ENCODE data around the gene CNST. TPM values are rescaled to one million over a fixed set of nuclear protein-coding genes. Genes with fewer than 3 reads are reported as not detected.

Gene CNST
- polyA plus RNA-seq, 1 donor (not counting 4 experiments of a cell fraction or from before 2014, with no cell fraction given): 9.8 TPM

DNA sequence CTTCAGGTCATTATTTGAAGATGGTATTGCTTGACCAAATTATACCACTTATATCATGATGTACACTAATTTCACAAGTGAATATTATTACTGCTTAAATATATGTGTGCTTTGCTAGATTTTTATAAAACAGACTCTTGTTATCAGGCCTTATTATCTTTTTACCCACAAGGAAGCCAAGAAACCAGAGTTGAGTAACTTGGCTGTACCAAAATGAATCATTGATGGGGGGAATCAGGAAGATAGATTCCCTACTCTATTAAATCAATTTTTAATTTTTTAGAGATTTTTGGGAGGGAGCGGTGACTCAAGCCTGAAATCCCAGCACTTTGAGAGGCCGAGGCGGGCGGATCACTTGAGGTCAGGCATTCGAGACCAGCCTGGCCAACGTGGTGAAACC is 141.9 kb downstream of the CNST start:
- no peaks in the 10 kb centered on the region for H3K27me3 ChIP-seq (ENCODE audit: control insufficient read depth, extremely low read depth, insufficient read depth, low read length)
- H3K36me3 ChIP-seq (ENCODE audit: control insufficient read depth in 2 of 2, extremely low read depth in 1 of 2, insufficient read depth in 2 of 2, low read length in 2 of 2): no peaks in the 10 kb centered on the region
- H3K4me2 ChIP-seq (ENCODE audit: control insufficient read depth, extremely low read depth, insufficient read depth, low read depth, low read length): no peak overlapping the region
- no peak for TF ChIP-seq EZH2 (IDR thresholded peaks at IDR 0.05; ENCODE audit: low read length)
- TF ChIP-seq, protein P1, sequence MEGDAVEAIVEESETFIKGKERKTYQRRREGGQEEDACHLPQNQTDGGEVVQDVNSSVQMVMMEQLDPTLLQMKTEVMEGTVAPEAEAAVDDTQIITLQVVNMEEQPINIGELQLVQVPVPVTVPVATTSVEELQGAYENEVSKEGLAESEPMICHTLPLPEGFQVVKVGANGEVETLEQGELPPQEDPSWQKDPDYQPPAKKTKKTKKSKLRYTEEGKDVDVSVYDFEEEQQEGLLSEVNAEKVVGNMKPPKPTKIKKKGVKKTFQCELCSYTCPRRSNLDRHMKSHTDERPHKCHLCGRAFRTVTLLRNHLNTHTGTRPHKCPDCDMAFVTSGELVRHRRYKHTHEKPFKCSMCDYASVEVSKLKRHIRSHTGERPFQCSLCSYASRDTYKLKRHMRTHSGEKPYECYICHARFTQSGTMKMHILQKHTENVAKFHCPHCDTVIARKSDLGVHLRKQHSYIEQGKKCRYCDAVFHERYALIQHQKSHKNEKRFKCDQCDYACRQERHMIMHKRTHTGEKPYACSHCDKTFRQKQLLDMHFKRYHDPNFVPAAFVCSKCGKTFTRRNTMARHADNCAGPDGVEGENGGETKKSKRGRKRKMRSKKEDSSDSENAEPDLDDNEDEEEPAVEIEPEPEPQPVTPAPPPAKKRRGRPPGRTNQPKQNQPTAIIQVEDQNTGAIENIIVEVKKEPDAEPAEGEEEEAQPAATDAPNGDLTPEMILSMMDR (optimal IDR thresholded peaks at IDR 0.05 in 1 of 3, IDR thresholded peaks at IDR 0.05 in 1 of 3, conservative IDR thresholded peaks at IDR 0.05 in 1 of 3; ENCODE audit: extremely low read depth in 1 of 3, insufficient read depth in 2 of 3, low read length in 3 of 3): no peak
- no peak overlapping the region for H3K9ac ChIP-seq (ENCODE audit: control insufficient read depth, extremely low read depth, insufficient read depth, low read length)
- no peak for DNase-seq (ENCODE audit: low read depth, low spot score)
- peaks cover 2% of the 10 kb centered on the region for H3K9me3 ChIP-seq (ENCODE audit: control insufficient read depth, low read depth, low read length)
- H3K27ac ChIP-seq (ENCODE audit: control insufficient read depth, insufficient read depth, low read length): no peak overlapping the region
- dilution Hi-C loops (cut with MboI; ENCODE audit: extremely low pct_ligation_motif_present, low sequenced_read_pairs): no loop called here
- H4K20me1 ChIP-seq (ENCODE audit: control insufficient read depth, extremely low read depth, insufficient read depth, low read length): no peaks in the 10 kb centered on the region
- no peak overlapping the region for H3K4me3 ChIP-seq (ENCODE audit: control insufficient read depth in 2 of 3, extremely low read depth in 1 of 3, insufficient read depth in 2 of 3, low read depth in 1 of 3, low read length in 3 of 3)
- H3K9me1 ChIP-seq (ENCODE audit: control insufficient read depth, extremely low read depth, insufficient read depth, low read length): no peaks in the 10 kb centered on the region
- H3K4me1 ChIP-seq (ENCODE audit: control insufficient read depth, extremely low read depth, insufficient read depth, low read length): peaks cover 3% of the 10 kb centered on the region
- H2AFZ ChIP-seq (ENCODE audit: control insufficient read depth, low read length): no peak overlapping the region
- H3K79me2 ChIP-seq (ENCODE audit: control insufficient read depth, insufficient read depth, low read length): no peaks in the 10 kb centered on the region
- FAIRE-seq: no peak

DNA sequence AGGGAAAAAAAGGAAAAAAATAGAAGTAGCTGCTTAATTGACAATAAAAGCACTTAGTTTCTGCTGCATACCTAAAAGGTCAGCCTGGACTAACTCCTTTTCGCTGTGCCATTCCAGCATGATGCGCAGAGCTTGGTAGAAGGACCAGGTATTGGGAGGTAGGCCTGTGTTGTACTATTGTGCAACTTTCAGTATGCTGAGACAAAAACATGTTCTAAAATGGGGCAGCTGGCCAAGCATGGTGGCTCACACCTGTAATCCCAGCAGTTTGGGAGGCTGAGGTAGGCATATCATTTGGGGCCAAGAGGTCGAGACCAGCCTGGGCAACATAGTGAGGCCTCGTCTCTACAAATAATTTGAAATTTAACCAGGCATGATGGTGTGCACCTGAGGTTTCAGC is 142.9 kb downstream of the CNST start:
- H2AFZ ChIP-seq (ENCODE audit: control insufficient read depth, low read length): no peak overlapping the region
- dilution Hi-C loops (cut with MboI; ENCODE audit: extremely low pct_ligation_motif_present, low sequenced_read_pairs): no loop called here
- H3K27me3 ChIP-seq (ENCODE audit: control insufficient read depth, extremely low read depth, insufficient read depth, low read length): no peaks in the 10 kb centered on the region
- peaks cover 3% of the 10 kb centered on the region for H3K4me1 ChIP-seq (ENCODE audit: control insufficient read depth, extremely low read depth, insufficient read depth, low read length)
- H3K9me1 ChIP-seq (ENCODE audit: control insufficient read depth, extremely low read depth, insufficient read depth, low read length): no peaks in the 10 kb centered on the region
- H3K36me3 ChIP-seq (ENCODE audit: control insufficient read depth in 2 of 2, extremely low read depth in 1 of 2, insufficient read depth in 2 of 2, low read length in 2 of 2): no peaks in the 10 kb centered on the region
- DNase-seq (ENCODE audit: low read depth, low spot score) (no peak), FAIRE-seq (no peak)
- no peak overlapping the region for H3K9ac ChIP-seq (ENCODE audit: control insufficient read depth, extremely low read depth, insufficient read depth, low read length)
- no peak overlapping the region for H3K4me3 ChIP-seq (ENCODE audit: control insufficient read depth in 2 of 3, extremely low read depth in 1 of 3, insufficient read depth in 2 of 3, low read depth in 1 of 3, low read length in 3 of 3)
- H3K9me3 ChIP-seq (ENCODE audit: control insufficient read depth, low read depth, low read length): peaks cover 2% of the 10 kb centered on the region
- no peak overlapping the region for H3K4me2 ChIP-seq (ENCODE audit: control insufficient read depth, extremely low read depth, insufficient read depth, low read depth, low read length)
- H3K79me2 ChIP-seq (ENCODE audit: control insufficient read depth, insufficient read depth, low read length): no peaks in the 10 kb centered on the region
- no peak overlapping the region for H3K27ac ChIP-seq (ENCODE audit: control insufficient read depth, insufficient read depth, low read length)
- TF ChIP-seq, protein P1 (optimal IDR thresholded peaks at IDR 0.05 in 1 of 3, IDR thresholded peaks at IDR 0.05 in 1 of 3, conservative IDR thresholded peaks at IDR 0.05 in 1 of 3; ENCODE audit: extremely low read depth in 1 of 3, insufficient read depth in 2 of 3, low read length in 3 of 3): no peak
- H4K20me1 ChIP-seq (ENCODE audit: control insufficient read depth, extremely low read depth, insufficient read depth, low read length): no peaks in the 10 kb centered on the region
